ENCODE measurements around the gene ADGRB2.

ADGRB2 gene

GRCh38 chr1:31763671-31764311, 349 bp downstream of the ADGRB2 start:
- DNase-seq, result no peak

GRCh38 chr1:31762726-31763670, 1.1 kb downstream of the ADGRB2 start:
- peak; percentile 21 to 63 for DNase-seq

GRCh38 chr1:31762323-31762722, 1.8 kb downstream of the ADGRB2 start:
- DNase-seq, result no peak

- DNase-seq, result no peak
Measured at GRCh38 chr1:31761883-31762282, 2.3 kb downstream of the ADGRB2 start.

GRCh38 chr1:31760471-31761470, 3.4 kb downstream of the ADGRB2 start:
- no peak for DNase-seq

GRCh38 chr1:31759298-31760023, 4.7 kb downstream of the ADGRB2 start:
- DNase-seq, result no peak

- no peak for DNase-seq
Measured at GRCh38 chr1:31758823-31759222, 5.3 kb downstream of the ADGRB2 start.

GRCh38 chr1:31757989-31758388, 6.2 kb downstream of the ADGRB2 start:
- DNase-seq, result no peak

- DNase-seq, result no peak
Measured at GRCh38 chr1:31757204-31757679, 6.9 kb downstream of the ADGRB2 start.

GRCh38 chr1:31756578-31756977, 7.6 kb downstream of the ADGRB2 start:
- no peak for DNase-seq

GRCh38 chr1:31755850-31756492, 8.2 kb downstream of the ADGRB2 start:
- DNase-seq, result no peak

GRCh38 chr1:31755197-31755611, 8.9 kb downstream of the ADGRB2 start:
- no peak for DNase-seq

- DNase-seq, result no peak
Measured at GRCh38 chr1:31754397-31754796, 9.7 kb downstream of the ADGRB2 start.

GRCh38 chr1:31753707-31754349, 10.3 kb downstream of the ADGRB2 start:
- no peak for DNase-seq

GRCh38 chr1:31752952-31753475, 11.1 kb downstream of the ADGRB2 start:
- no peak for DNase-seq

- no peak for DNase-seq
Measured at GRCh38 chr1:31752258-31752657, 11.9 kb downstream of the ADGRB2 start.

GRCh38 chr1:31751822-31752241, 12.3 kb downstream of the ADGRB2 start:
- no peak for DNase-seq

GRCh38 chr1:31750858-31751510, 13.2 kb downstream of the ADGRB2 start:
- DNase-seq, result no peak

GRCh38 chr1:31749785-31750735, 14.1 kb downstream of the ADGRB2 start:
- DNase-seq, result no peak
